ENCODE data around the gene DCAKD.

The DCAKD gene

DNA sequence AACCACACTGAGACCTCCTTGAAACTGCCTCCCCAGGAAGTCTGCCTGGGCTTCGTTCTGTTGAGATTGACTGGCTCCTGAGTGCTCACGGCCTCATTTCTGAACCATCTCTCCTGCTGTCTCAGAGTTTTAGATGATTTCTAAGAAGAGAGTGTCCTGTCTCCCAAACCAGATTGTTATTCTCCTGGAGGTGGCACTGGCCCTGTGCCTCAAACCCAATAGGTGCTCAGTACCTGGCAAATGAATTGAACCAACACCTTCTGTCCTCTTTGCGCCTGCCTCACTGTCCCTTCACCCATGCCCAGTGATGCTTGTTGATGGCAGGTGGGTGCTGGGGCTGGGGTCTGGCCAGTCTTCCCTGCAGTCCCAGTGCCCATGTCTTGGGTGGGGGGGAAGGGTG, 47.0 kb downstream of the DCAKD start:
- DNase-seq (ENCODE audit: low read depth, low spot score), result no peak

- DNase-seq (ENCODE audit: low read depth, low spot score), result no peak
Observed at GRCh38 chr17:45003877-45004276, 47.6 kb downstream of the DCAKD start.

DNA sequence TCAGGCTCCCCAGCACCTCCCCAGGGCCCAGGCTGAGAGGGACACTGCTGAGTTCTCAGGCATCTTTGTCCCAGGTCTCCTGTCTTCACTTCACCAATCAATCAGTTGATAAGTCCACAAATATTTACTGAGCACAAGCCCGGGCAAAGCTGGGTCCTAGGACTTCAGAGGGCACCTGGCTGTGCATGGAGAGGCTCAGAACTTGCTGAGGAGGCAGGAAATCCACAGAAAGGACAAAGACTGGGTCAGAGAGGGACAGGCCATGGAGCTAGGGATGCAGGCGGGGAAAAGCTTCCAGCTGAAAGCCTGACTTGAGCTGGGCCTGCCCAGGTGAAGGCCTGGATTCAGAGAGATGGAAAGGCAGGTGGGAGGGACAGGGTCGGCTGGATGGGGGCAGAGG, 50.1 kb downstream of the DCAKD start:
- no peak for DNase-seq (ENCODE audit: low read depth, low spot score)

DNA sequence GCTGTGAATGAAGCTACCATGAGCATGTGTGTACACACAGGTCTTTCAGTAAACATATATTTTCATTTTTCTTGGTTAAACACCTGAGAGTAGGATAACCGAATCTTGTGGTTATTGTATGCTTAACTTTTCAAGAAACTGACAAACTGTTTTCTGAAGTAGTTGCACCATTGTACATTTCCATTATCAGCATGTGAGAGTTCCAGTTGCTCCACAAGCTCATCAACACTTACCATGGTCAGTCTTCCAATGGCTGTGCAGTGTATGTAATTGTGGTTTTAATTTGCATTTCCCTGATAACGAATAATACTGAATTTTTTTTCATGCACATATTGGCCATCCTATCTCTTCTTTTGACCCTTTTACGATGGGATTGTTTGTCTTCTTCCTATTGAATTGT, 52.0 kb downstream of the DCAKD start:
- no peak for DNase-seq (ENCODE audit: low read depth, low spot score)

GRCh38 chr17:44998646-44999045, 52.8 kb downstream of the DCAKD start:
- DNase-seq (ENCODE audit: low read depth, low spot score), result no peak

- DNase-seq (ENCODE audit: low read depth, low spot score), result no peak
Observed at GRCh38 chr17:44997733-44998520, 53.5 kb downstream of the DCAKD start.

DNA sequence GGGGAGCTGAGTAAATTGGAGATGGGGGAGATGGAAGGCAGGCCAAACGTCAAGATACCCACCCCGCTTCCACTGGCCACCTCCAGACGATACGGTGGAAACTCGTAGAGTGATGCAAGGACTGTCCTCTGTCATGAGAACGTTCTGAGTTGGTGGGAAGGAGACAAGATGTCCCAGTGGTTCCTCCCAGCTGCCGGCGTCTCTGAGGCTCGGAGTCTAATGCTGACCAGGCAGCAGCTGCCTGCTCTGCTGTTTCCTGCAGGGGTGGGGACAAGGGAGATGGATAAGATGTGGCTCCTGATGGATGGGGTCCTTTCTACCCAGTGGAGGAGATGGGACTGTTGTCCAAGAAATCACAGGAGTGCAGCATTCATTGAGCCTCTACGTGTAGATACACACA, 55.1 kb downstream of the DCAKD start:
- DNase-seq (ENCODE audit: low read depth, low spot score), result no peak

DNA sequence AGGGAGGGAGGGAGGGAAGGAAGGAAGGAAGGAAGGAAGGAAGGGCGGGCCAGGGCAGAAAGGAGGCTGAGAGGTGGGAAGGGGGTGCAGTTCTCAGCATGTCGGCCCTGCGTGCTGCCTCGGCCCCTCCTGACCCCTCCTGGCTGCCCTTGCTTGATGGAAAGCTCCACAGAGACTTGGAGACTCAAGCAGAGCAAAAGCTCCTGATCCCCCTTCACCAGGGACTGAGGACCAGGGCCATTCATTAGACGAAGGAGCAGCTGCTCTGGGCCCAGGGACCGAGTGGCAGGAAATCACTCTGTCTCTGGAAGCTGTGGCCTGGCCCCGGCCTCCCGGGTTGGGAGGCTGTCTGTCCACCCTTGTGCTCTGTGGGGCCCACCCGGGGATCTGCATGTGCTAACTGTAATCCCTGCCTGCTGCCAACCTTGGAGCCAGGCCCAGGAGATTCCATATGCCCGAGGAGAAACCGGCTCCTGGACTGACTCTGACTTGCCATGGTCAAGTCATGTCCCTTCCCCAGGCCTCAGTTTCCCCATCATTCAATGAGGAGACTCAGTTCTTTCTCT, 55.9 kb downstream of the DCAKD start:
- no peak for DNase-seq (ENCODE audit: low read depth, low spot score)

DNA sequence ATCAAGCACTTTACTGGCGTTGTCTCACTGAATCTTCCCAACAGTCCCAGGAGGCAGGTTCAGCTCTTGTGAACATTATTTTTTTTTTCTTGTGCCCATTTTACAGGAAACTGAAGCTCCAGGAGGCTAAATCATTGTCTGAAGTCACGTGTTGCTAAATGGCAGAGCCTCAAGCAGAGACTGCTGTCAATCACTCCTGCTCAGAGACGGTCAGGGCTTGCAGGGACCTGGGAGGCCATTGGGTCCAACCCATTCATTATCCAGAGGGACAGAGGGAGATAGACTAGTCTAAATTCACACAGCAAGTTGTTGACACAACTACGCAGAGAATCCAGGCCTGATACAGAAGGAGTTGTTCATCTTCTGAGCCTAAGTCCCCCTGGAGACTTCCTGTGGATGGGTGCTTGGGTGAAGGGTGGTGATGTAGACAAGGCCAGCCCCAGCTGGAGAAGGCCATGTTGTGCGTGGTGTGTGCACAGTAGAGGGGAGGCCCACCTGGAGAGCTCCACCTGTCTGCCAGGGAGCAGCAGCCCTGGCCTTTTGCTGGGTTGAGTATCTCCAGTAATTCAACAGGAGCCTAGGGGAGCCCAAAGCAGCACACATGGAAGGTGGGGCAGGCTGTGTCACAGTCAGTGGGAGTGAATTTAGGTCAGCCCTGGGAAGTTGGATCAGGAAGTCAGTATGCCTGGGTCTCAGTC, 59.0 kb downstream of the DCAKD start:
- DNase-seq (ENCODE audit: low read depth, low spot score), result no peak

- no peak for DNase-seq (ENCODE audit: low read depth, low spot score)
Observed at GRCh38 chr17:44990994-44991393, 60.4 kb downstream of the DCAKD start.

DNA sequence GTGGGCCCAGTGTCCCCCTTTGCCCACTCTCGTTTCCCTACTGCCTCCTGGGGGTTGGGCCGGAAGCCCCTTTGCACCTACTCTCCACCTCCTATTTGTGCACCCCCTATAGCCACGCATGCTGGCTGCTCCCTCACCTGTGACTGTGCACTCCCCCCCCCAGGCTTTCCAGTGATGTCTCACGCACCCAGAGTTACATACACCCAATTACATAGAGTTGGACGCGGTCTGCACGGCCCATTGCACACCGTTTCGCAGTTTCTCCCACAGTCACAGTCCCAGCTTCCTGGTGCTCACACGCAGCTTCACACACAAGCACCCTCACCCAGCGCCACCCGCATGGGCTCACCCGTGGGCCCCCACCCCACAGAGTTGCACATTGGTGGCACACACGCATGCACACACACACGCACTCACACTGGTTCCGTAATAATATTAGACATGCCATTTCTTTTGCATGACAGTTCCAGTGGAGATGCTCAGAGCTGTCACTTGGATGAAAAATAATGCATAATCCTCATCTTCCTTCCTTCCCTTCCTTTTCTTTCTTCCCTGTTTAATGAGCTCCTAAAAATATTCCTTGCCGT, 61.8 kb downstream of the DCAKD start:
- DNase-seq (ENCODE audit: low read depth, low spot score), result no peak

GRCh38 chr17:44988044-44988942, 63.1 kb downstream of the DCAKD start:
- no peak for DNase-seq (ENCODE audit: low read depth, low spot score)

DNA sequence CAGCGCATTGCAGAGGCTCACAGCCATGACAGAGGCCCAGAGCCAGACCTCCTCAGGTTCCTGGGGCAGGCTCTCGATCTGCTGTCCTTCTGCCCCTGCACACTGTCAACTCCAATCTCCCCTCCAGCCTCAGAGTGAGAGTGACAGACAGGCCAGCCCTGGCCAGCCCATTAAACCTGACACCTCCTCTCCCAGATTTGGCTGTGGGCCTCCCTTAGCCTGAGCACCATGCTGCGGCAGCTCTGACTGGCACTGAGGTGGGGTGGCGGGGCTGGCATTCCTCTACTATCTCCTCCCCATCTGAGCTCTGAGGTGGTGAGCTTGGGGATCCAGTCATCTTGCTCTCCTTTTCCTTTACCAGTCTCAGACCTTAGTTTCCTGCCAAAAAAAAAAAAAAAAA, 67.9 kb downstream of the DCAKD start:
- no peak for DNase-seq (ENCODE audit: low read depth, low spot score)

DNA sequence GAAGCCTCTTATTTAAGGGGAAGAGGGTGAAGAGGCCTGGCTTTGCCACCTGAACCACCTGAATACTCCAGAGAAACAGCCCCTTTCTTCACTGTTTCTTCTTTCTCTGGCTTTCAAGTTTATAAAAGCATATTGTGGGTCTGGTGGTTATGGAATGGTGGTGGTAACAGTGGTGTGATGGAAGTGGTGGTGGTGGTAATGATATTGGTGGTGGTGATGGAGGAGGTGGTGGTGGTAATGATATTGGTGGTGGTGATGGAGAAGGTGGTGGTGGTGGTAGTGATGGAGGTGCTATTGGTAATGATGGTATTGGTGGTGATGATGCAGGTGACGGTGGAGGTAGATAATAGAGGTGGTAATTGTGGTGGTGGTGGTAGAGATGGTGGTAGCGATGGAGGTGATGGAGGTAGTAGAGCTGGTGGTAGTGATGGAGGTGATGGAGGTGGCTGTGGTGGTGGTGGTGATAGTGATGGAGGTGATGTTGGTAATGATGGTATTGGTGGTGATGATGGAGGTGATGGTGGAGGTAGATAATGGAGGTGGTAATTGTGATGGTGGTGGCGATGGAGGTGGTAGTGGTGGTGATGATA, 69.2 kb downstream of the DCAKD start:
- DNase-seq (ENCODE audit: low read depth, low spot score), result no peak

GRCh38 chr17:44981221-44981968, 70.0 kb downstream of the DCAKD start:
- peak; percentile 72 for DNase-seq (ENCODE audit: low read depth, low spot score)

DNA sequence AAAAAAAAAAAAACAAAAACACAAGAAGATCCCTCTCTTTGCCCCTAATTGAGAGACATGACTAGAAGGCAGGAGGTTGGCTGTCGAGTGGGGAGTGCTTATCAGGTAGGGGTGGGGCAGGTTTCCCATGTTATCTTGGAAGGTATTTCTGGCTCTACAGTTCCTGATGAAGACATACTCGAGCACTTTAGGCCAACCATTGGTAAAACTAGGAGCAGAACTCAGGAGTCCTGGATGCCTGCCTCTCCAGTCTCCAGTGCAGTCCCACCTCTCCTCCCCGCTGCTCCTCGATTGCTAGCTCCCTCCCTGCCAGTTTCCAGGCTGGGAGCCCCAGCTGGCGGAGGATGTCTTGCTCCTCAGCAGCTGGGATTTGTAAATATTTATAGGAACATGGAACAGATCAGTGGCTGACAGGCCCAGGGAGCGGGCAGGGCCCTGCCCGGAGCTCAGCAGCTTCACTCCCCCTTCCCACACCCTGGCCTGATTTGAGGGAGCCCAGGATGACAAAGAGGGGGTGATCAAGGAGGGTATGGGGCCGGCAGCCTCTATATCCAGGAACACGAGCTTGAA, 71.9 kb downstream of the DCAKD start:
- no peak for DNase-seq (ENCODE audit: low read depth, low spot score)

GRCh38 chr17:44978807-44979206, 72.6 kb downstream of the DCAKD start:
- DNase-seq (ENCODE audit: low read depth, low spot score), result no peak

DNA sequence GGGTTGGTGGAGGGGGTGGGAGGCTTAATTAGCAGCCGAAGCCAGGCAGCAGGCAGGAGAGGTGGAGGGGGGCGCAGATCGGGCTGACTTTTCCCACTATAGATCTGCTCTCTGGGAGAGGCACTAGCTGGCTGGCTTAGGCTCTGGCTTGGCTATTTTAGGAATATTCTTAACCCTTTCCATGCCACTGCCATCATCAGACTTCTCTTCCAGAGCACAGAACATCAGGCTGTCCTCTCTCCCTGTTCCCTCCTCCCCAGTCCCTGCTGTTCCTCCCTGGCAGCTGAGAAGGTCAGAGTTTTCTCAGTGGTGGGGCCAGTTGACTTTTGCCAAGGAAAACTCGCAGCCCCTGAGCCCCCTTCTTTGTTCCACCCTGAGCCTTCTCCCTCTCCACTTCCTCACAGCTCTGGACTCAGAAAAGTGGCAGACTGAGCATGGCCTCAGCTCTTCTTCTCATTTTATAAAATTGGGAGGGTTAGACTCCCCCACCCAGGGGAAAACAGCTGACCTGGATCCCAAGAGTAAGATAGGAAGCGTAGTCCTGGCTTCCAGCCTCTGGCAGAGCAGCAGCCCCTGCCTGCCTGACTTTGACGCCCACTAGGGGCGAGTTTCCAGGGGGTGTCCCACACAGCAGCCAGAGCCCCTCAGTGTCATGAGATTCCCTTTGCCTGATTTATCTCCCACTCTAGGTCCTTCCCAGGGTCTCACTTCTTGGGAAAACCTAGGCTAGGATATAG, 73.5 kb downstream of the DCAKD start:
- DNase-seq (ENCODE audit: low read depth, low spot score), result no peak

GRCh38 chr17:44977065-44977464, 74.4 kb downstream of the DCAKD start:
- no peak for DNase-seq (ENCODE audit: low read depth, low spot score)
